Esophagus muscularis mucosa (tissue), 4 donors: Measurements from ENCODE around the gene TES. TPM values are rescaled to one million over a fixed set of nuclear protein-coding genes. Genes with fewer than 3 reads are reported as not detected.
A peak's percentile ranks its signal among the peaks of the same experiment; 100 is the strongest.

Experiments used
- DNase-seq: peaks from one replicate; pipeline ENCODE4 v3.0.0-alpha.2; 2017; ENCODE audit errors: extremely low spot score
- H3K27ac ChIP-seq, 4 donors: fragments of 200-600 bp; sonication (generic); replicated peaks in 1 of 4; 1 replicate in 3 of 4; 2 replicates in 1 of 4; pipeline ENCODE4 v1.5.1; 2016 to 2019; ENCODE audit warnings: mild to moderate bottlenecking in 1 of 4
- H3K27me3 ChIP-seq, 4 donors: fragments of 200-600 bp; sonication (generic); one replicate each; pipeline versions ENCODE4 v1.5.1 to v1.6.0; 2016 to 2019
- H3K36me3 ChIP-seq, 4 donors: fragments of 200-600 bp; sonication (generic); one replicate each; pipeline ENCODE4 v1.5.1; 2016 to 2019
- H3K4me1 ChIP-seq, 4 donors: fragments of 200-600 bp; sonication (generic); one replicate each; pipeline ENCODE4 v1.5.1; 2016 to 2019
- H3K4me3 ChIP-seq, 4 donors: fragments of 200-600 bp; sonication (generic); 1 replicate in 2 of 4; 2 replicates in 2 of 4; pipeline ENCODE4 v1.5.1; 2016 to 2019; ENCODE audit warnings: mild to moderate bottlenecking in 4 of 4, moderate library complexity in 1 of 4
- H3K9me3 ChIP-seq, 4 donors: fragments of 200-600 bp; sonication (generic); 1 replicate in 3 of 4; 2 replicates in 1 of 4; pipeline ENCODE4 v1.5.1; 2016 to 2019
- CTCF ChIP-seq, 3 experiments: fragments of 200-600 bp in 2 of 3; fragments of 450-650 bp in 1 of 3; sonication (generic) in 2 of 3; IDR thresholded peaks; one replicate each; pipeline ENCODE4 v1.5.1; 2017 to 2019; ENCODE audit warnings: antibody characterized with exemption in 3 of 3, mild to moderate bottlenecking in 2 of 3, moderate library complexity in 1 of 3
- EP300 ChIP-seq: sonication (generic); formaldehyde crosslinking; IDR thresholded peaks from one replicate; pipeline ENCODE4 v1.6.1; 2017; ENCODE audit warnings: antibody characterized with exemption
- POLR2A ChIP-seq: fragments of 450-650 bp; IDR thresholded peaks from one replicate; pipeline ENCODE4 v1.6.1; 2017; ENCODE audit warnings: antibody characterized with exemption, moderate library complexity, mild to moderate bottlenecking, low read depth
- POLR2AphosphoS5 ChIP-seq, 2 donors: sonication (generic); formaldehyde crosslinking; IDR thresholded peaks; one replicate each; pipeline ENCODE4 v1.6.1; 2017; ENCODE audit warnings: antibody characterized with exemption in 2 of 2
- WGBS: methylation state at CpG from one replicate; pipeline ENCODE4 v1.1.5; 2018; 5-methylcytosine and 5-hydroxymethylcytosine counted together
- intact Hi-C: fragments of 100-400 bp; cut with DNase I; formaldehyde crosslinking; loops from one replicate; pipeline ENCODE4 v1.15.1; 2023
- total RNA-seq, 4 donors: library from RNA; depleted of rRNA; stranded (reverse); fragments of >200 nt; gene quantifications; one replicate each; pipeline versions ENCODE4 v1.1.0 to v1.2.1, GENCODE V29; 2016

TES gene
- total RNA-seq, 4 donors from 2014 or later, result 213 to 356 (median 265) TPM

- TF ChIP-seq EP300 (no peak), CTCF (IDR thresholded peaks at IDR 0.05) (no peak), POLR2A (no peak), POLR2AphosphoS5 (IDR thresholded peaks at IDR 0.05) (no peak)
- no peaks in the 10 kb centered on the region for H3K9me3 ChIP-seq
- DNase-seq, result no peak
- no peak overlapping the region for H3K4me3 ChIP-seq
- H3K27me3 ChIP-seq, result no peaks in the 10 kb centered on the region
- H3K27ac ChIP-seq, result peak overlapping the region; percentile 47 to 70 (median 64)
- H3K36me3 ChIP-seq, result no peaks in the 10 kb centered on the region
- H3K4me1 ChIP-seq, result peaks cover 0 to 14% (median 13%) of the 10 kb centered on the region in 4 donors
- intact Hi-C loops, result no loop called here
- WGBS, result 60% methylated on average over 2 of the region's 2 CpGs
Measured at GRCh38 chr7:116306409-116307048, 96.2 kb downstream of the TES start.

DNA sequence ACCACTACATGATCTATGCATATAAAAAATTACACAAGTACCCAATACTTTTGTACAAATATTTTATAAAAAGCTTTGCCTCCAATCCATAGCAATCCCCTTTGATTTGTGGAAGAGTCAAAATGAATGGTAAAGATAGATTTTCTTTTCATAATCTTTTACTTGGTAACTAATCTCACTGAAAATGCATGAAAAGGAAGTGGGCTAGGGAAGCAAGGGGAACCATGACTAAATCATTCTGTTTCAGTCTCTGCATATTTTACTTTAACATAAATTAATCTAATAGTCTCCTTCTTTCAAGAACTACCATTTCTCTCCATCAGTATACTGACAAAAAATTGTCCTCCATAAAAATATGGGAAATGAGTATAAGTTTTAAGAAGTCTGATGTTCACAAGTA lies 96.9 kb downstream of the TES start:
- Histone ChIP-seq H3K4me1 (peaks cover 0 to 14% (median 13%) of the 10 kb centered on the region in 4 donors), H3K27me3 (no peaks in the 10 kb centered on the region), H3K36me3 (no peaks in the 10 kb centered on the region), H3K27ac (no peak overlapping the region), H3K4me3 (no peak overlapping the region), H3K9me3 (no peaks in the 10 kb centered on the region)
- intact Hi-C loops, result no loop called here
- DNase-seq, result no peak
- no peak for TF ChIP-seq POLR2A

Other genes with a start within 250 kb of the TES start
- gene TFEC, start 179.8 kb upstream of the TES start, total RNA-seq, result 1 to 10 TPM; 1.5 to 6.1 (median 3.5) TPM